LHCN-M2 (cell line): ENCODE results near the gene PSMG1. TPM values are rescaled to one million over a fixed set of nuclear protein-coding genes. Genes with fewer than 3 reads are reported as not detected.
"Not testable (repeated sequence)": the region's sequence is repeated elsewhere in the genome, so short reads cannot be mapped to it uniquely, and the experiment has no call there.

Experiments
- DNase-seq: peaks from one replicate; pipeline ENCODE4 v3.0.0-alpha.2; 2012; ENCODE audit warnings: low read depth
- total RNA-seq: library from RNA; depleted of rRNA; stranded (reverse); fragments of >200 nt; gene quantifications from 2 replicates; pipeline ENCODE4 v1.2.3, GENCODE V29; 2014

Gene PSMG1
- total RNA-seq, 1 experiment from 2014 or later = 74.7 TPM

- no peak for DNase-seq
Measured at GRCh38 chr21:39188521-39189139, 5.4 kb upstream of the PSMG1 start.

- no peak for DNase-seq
Measured at GRCh38 chr21:39187141-39187540, 3.9 kb upstream of the PSMG1 start.

DNA sequence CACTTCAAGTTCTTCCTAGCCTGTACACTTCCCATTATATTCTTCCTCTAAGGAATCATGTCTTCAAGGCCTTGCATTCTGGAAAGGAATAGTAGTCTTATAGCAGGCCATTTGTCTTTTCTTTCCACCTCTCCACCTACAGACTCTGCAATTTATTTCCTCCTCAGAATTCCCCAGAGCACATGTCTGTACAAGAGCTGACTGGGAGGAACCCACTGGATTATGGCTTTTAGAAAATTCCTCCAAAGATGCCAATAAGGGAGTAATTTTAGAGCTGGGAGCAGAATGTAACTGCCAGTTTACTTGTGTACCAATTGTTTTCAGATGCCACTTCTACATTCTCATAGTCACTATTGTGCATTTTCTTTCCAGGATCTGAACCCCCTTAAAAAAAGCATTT lies 3.4 kb upstream of the PSMG1 start:
- DNase-seq = no peak

DNA sequence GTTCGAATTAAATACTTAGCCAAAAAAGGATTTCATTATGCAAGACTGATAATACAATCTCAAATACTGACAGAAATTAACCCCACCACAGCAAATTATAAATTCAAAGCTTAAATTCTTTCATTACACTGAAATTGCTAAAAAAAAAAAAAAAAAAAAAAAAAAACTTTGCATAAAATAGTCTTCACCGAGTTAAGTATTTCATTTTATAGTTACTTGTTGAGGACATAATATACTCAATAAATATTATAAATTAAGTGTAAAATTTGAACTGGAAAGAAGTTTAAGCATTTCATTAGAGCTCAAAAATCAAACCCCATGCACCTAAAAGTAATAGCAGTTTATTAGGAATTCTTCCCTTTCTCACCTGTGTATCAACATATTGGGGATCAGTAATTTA lies 1.9 kb upstream of the PSMG1 start:
- DNase-seq = no peak

DNA sequence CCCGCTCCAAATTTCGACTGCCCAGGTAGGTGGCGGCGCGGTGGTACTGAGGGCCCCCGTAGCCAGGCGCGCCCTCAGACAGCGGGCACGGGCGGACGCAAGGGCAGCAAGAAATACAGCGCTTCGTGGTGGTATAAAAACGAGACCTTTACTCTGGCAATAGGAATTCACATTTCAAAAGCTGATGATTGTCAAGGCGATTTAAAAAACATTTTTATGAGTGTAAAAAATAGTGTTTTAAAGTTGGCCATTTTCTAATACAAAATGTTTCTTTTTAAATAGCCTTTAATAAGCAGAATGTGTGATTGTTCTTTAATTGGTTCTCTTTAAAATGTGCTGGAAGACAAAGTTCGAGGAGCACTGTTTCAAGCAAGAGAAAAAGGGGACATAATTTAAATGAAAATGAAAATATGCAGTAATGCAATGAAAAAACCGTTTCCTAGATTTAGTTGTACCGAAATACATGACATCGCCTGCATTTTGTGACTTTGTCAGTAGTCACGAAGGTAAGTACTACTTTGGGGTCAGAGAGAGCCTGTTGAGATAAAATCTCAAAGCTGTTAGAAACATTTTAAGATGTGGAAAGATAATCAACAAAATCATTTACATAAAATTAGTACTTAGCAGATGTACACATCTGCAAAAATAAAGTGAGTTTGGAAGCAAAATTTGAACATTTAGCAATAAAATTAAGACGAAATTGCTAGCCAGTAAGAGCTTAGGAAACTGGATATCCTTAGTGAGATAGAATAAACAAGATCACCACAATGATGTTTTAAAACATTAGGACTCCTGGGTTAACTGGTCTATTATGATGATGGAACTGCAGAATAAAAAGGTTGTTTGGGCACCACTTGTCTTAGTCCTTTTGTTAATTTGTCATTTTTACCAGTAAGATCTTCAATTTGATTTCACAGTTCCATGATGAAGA lies 1.1 kb upstream of the PSMG1 start:
- DNase-seq = no peak

DNA sequence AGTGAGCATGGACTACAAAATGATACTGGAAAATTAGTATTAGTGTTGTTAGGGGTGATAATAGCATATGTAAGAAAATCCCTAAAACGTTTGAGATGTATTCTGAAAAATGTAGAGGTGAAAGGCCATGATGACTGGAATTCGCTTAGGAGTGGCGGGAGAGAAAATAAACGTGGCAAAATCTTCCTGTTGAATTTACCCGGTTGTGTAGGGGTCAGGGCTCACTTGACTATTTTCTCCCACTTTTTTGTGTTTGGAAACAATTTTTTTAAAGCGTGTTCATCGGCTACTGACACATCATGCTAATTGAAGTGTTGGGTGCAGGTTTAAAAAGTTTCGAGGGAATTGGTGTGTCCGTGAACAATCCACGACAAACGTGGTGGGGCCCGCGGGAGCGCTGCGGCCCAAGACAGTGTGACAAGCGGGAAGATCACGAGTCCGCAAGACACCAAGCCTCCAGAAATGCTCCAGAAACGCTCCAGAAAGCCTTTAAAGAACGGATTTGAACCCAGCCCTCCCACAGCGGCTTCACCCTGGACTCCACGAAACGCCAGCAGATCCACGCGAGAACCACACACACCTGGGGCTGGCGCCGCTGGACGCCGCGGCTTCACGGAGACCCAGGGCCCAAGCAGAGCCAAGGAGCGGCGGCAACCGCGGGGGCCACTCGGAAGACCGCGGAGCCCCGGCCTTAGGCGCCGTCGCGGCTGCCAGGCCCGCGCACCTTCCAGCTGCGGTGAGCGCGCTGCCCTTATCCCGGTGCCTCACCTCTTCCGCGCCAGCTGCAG lies 573 bp downstream of the PSMG1 start:
- DNase-seq = no peak

- DNase-seq = no peak
Measured at GRCh38 chr21:39182016-39182415, 1.2 kb downstream of the PSMG1 start.

DNA sequence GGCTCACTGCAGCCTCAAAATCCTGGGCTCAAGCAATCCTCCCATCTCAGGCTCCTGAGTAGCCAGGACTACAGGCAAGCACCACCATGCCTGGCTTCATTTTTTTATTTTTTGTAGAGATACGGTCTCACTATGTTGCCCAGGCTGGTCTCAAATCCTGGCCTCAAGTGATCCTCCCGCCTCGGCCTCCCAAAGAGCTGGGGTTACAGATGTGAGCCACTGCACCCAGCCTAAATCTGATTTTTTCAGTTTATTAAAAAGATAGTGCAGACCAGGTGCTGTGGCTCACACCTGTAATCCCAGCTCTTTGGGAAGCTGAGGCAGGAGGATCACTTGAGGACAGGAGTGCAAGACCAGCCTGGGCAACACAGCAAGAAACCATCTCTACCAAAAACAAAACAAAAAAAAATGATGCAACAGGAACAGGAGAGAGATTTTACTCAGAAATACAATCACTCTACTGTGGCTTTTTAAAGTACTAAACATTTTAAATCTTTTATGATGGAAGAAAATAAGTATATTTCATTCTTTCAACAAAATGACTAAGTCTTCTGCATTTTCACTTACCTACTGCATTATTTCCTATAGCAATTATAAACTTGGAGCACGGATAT lies 1.9 kb downstream of the PSMG1 start:
- DNase-seq = no peak

DNA sequence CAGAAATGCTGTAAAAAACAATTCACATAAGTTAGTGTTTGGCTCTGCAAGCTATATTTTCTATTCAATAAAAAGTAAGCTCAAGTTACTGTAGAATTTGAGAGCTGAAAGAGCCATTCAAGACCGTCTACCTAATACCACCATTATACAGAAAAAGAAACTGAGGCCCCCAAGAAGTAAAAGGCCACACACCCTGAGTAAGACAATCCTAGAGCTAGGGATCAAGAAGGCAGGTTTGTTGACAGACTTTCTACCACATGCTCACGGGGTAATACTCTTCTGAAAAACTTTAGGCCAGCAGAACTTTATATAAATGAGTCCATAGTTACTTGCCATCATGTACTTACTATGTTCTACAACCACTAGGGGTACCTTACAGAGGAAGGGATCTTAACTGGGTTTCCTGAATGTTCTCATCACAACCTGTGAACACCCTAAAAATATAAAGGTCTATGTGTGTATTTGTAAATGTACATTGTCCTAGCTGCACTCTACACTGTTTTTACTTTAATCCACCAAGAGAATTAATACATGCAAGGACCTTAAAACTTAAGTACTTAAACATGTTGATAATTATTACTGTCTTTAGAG lies 2.7 kb downstream of the PSMG1 start:
- no peak for DNase-seq

DNA sequence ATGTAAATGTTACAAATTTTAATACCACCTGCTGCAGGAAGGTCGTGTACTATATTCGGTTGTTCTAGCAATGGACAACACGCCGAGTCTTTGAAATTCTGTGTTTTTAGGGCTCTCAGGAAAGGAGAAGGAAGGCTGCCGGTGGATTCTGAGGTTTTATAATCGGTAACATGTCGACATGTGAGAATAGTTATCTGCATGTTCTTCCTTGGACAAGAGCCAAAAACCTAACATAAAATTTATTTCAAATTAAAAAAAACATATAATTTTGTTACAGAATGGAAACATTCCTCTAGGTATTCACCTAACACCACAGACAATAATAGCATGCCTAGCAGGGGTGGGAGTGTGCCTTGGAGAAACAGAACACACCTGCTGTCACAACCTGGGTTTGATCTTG lies 4.8 kb downstream of the PSMG1 start:
- DNase-seq = no peak

- DNase-seq = no peak
Measured at GRCh38 chr21:39176271-39176709, 7.0 kb downstream of the PSMG1 start.

GRCh38 chr21:39175665-39176064 lies 7.6 kb downstream of the PSMG1 start:
- no peak for DNase-seq

- DNase-seq = no peak
Measured at GRCh38 chr21:39175154-39175553, 8.1 kb downstream of the PSMG1 start.

GRCh38 chr21:39173716-39174680 lies 9.3 kb downstream of the PSMG1 start:
- DNase-seq = no peak

DNA sequence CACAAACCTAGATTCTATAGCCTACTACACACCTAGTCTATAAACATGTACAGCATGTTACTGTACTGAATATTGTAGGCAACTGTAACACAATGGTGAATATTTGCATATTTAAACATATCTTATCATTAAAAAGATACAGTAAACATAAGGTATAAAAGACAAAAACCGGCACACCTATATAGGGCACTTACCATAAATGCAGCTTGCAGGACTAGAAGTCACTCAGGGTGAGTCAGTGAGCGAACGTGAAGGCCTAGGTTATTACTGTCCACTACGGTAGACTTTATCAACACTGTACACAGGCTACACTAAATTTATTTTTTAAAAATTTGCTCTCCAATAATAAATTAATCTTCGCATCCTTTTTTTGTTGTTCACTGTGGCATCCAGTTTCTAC lies 13.3 kb downstream of the PSMG1 start:
- no peak for DNase-seq

DNA sequence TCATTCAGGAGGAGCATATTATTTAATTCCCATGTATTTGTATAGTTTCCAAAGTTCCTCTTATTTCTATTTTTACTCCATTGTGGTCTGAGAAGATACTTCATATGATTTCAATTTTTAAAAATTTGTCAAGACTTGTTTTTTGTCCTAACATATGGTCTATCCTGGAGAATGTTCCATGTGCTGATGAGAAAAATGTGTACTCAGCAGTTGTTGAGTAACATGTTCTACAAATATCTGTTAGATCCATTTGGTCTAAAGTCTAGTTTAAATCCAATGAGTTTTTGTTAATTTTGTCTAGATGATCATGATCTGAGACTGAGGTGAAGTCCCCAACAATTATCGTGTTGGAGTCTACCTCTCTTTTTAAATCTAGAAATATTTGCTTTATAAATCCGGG lies 14.5 kb downstream of the PSMG1 start:
- DNase-seq = no peak

DNA sequence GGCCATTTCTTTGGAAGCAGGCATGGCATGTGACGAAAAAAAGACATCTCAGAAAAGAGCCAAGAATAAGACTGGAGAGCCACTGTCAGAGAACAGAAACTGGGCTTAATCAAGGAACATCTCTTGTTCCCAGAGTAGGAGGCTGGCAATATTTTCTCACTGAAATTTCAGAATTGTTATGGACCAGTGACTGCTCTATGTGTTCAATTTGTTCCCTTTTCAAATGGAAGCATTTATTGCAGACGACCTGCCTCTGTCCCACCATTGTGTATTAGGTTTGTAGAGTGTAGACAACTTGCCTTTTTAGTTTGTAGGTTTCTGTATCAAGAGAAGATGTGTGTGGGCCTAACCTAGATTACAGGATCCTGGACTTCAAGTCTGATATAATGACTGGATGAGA lies 18.7 kb downstream of the PSMG1 start:
- DNase-seq = no peak

GRCh38 chr21:39161064-39161463 lies 22.2 kb downstream of the PSMG1 start:
- no peak for DNase-seq

DNA sequence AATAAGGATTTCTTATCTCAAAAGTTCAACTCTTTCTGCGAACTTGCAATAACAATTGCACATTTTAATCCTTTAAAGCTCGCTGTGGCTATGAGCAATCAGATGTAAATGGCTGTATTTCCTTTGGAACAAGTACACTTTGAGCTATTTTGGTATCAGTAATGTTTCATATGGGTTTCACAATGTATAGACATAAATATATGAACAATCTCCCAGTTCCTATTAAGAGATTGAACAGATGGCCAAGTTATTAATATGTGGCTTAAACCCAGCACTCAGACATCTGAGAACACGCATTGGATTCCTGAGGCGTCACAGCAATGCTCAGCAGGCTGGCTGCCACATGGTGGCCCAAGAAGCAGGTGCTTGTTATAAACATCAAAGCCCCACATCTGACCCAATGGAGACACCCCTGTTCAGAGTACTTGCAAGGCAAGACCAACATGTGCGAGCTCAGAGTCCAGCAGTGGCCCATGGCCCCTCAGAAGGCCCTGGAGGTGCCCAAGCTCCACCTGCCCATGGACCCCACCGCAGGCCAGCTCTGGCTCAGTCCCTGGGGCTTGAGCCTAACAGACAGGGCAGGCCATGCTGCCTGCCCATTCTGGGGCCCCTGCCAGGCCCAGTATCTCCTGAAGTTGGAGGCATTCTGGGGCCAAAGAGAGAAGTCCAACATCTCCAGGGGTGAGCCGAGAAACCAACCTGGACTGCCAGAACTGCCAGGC lies 23.7 kb downstream of the PSMG1 start:
- DNase-seq = no peak

DNA sequence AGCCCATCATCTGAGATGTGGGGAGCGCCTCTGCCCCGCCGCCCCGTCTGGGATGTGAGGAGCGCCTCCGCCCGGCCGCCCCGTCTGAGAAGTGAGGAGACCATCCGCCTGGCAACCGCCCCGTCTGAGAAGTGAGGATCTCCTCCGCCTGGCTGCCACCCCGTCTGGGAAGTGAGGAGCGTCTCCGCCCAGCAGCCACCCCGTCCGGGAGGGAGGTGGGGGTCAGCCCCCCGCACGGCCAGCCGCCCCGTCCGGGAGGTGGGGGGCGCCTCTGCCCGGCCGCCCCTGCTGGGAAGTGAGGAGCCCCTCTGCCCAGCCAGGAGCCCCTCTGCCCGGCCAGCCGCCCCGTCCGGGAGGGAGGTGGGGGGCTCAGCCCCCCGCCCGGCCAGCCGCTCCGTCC lies 26.0 kb downstream of the PSMG1 start:
- not testable (repeated sequence) for DNase-seq
